Measurements from ENCODE around the gene PAM.

GRCh38 chr5:102889033-102889432, 133.9 kb downstream of the PAM start:
- no peak for TF ChIP-seq CTCF (IDR thresholded peaks at IDR 0.05)
- no peak for TF ChIP-seq POLR2AphosphoS5 (IDR thresholded peaks at IDR 0.05)
- TF ChIP-seq POLR2A (IDR thresholded peaks at IDR 0.05) = no peak
- no peak for TF ChIP-seq EP300 (IDR thresholded peaks at IDR 0.05)
